ENCODE measurements around the gene OTX2. TPM values are rescaled to one million over a fixed set of nuclear protein-coding genes. Genes with fewer than 3 reads are reported as not detected.
A peak's percentile ranks its signal among the peaks of the same experiment; 100 is the strongest.

OTX2 gene
- polyA plus RNA-seq, 1 of the 3 experiments (the other 2 are of a cell fraction): not detected

GRCh38 chr14:56752428-56752827 is 57.9 kb downstream of the OTX2 start (continued):
- TF ChIP-seq, protein P1, sequence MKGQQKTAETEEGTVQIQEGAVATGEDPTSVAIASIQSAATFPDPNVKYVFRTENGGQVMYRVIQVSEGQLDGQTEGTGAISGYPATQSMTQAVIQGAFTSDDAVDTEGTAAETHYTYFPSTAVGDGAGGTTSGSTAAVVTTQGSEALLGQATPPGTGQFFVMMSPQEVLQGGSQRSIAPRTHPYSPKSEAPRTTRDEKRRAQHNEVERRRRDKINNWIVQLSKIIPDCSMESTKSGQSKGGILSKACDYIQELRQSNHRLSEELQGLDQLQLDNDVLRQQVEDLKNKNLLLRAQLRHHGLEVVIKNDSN (IDR thresholded peaks at IDR 0.05; ENCODE audit: borderline replicate concordance, low read depth): no peak
- TF ChIP-seq MEF2A (IDR thresholded peaks at IDR 0.05; ENCODE audit: borderline replicate concordance, low read depth) (no peak), NRF1 (IDR thresholded peaks at IDR 0.05; ENCODE audit: low read depth, low read length) (no peak), GATA2 (CRISPR knock-in tag; IDR thresholded peaks at IDR 0.05) (no peak), RFX5 (IDR thresholded peaks at IDR 0.05; ENCODE audit: low read length) (no peak), RCOR1 (IDR thresholded peaks at IDR 0.05; ENCODE audit: low read length) (no peak)

DNA sequence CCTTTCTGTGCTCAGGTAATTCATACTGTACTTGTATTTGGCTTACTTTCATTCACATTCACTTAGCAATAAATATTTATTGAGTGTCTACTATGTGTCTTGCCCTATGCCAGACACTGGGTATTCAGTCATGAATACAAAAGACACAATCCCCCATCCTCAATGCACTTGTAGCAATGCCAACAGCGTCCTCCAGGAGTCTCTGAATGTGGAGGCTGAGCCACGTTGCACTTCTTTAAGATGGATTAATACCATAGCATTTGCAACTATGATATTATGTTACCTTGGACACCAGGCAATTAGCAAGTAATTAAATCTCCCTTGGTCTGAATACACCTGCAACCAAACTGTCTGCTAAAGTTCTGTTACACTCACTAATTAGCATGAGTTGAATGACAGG is 58.8 kb downstream of the OTX2 start:
- ChIA-PET CTCF (no interaction called here), POLR2A (no interaction called here)

More for the DNA sequence above, 58.8 kb downstream of the OTX2 start:
- Histone ChIP-seq H3K4me1 (ENCODE audit: control insufficient read depth in 1 of 2, insufficient read depth in 2 of 2, low read depth in 1 of 2, low read length in 1 of 2) (no peaks in the 10 kb centered on the region), H3K4me2 (no peak overlapping the region), H3K9me3 (no peaks in the 10 kb centered on the region), H3K36me3 (replicated peaks in 1 of 2; ENCODE audit: control insufficient read depth in 1 of 2, insufficient read depth in 2 of 2, low read length in 1 of 2) (no peaks in the 10 kb centered on the region), H3K27me3 (ENCODE audit: insufficient read depth) (no peaks in the 10 kb centered on the region; the same call in 1 of the 2 replicates), H2AFZ (ENCODE audit: low read depth) (no peak overlapping the region), H3K9me2 (no peaks in the 10 kb centered on the region), H3F3A (replicated peaks; ENCODE audit: insufficient read depth) (no peaks in the 10 kb centered on the region), H3K79me2 (ENCODE audit: insufficient read depth) (no peaks in the 10 kb centered on the region), H3K9ac (no peak overlapping the region), H3K27ac (ENCODE audit: low read depth in 2 of 2, low read length in 1 of 2) (no peak overlapping the region), H3K4me3 (ENCODE audit: low read depth in 2 of 2, low read length in 1 of 2) (no peak overlapping the region), H4K20me1 (ENCODE audit: insufficient read depth) (no peaks in the 10 kb centered on the region)
- DNase-seq: no peak
- TF ChIP-seq FOXM1 (IDR thresholded peaks at IDR 0.05; ENCODE audit: low read depth) (no peak), CTCF (IDR thresholded peaks at IDR 0.05) (0 out of 2 replicates have a peak, but pooled peaks have one; percentile 11)
- WGBS (ENCODE audit: low lambda C conversion rate): 3% methylated on average over 2 of the region's 2 CpGs

Small RNA genes lying within 50 kb of the gene (small RNA-seq; reads per million reads assigned to genes)
- gene RN7SL461P: 0 reads per million in 7 experiments
- gene RNU6-1204P: 0 reads per million in 7 experiments

Other genes starting within 250 kb of the OTX2 start
- gene TMEM260, start 230.7 kb downstream of the OTX2 start, polyA plus RNA-seq (2012; rRNA removed): 5.4 and 6.9 TPM in 2 replicates